OCI-LY7 (cell line): ENCODE results near the gene SRGAP3. TPM values are rescaled to one million over a fixed set of nuclear protein-coding genes. Genes with fewer than 3 reads are reported as not detected.

ENCODE experiments used
- BruUV-seq: library from RNA; stranded (reverse); fragments of 400-500 nt; replicated peaks from 2 replicates; lab custom pipeline; 2021; lab: Mats Ljungman, UMichigan
- CTCF ChIA-PET: fragments of 300-600 bp; sonication (Branson Sonifier 250); formaldehyde crosslinking; loops from one replicate; lab custom pipeline; 2022; ENCODE audit warnings: antibody characterized with exemption; ENCODE audit not compliant: unreplicated experiment; lab: Charles Lee
- POLR2A ChIA-PET: fragments of 300-600 bp; sonication (Branson Sonifier 250); formaldehyde crosslinking; loops from one replicate; lab custom pipeline; 2022; ENCODE audit warnings: antibody characterized with exemption; lab: Charles Lee
- DNase-seq: peaks from one replicate; pipeline ENCODE4 v3.0.0-alpha.2; 2015; ENCODE audit warnings: low spot score
- H2AFZ ChIP-seq: fragments of 200-600 bp; sonication (generic), shearing (Covaris generic); 2 replicates; pipeline ENCODE4 v1.6.1; 2014; ENCODE audit warnings: mild to moderate bottlenecking, antibody characterized with exemption, low read length, moderate library complexity
- H3K27ac ChIP-seq: fragments of 200-600 bp; sonication (generic); 2 replicates; pipeline ENCODE4 v1.5.1; 2014; ENCODE audit warnings: mixed run types, low read depth, mild to moderate bottlenecking, moderate library complexity, low read length, inconsistent platforms; ENCODE audit not compliant: poor library complexity, severe bottlenecking
- H3K36me3 ChIP-seq: fragments of 200-600 bp; sonication (generic); 2 replicates; pipeline ENCODE4 v1.6.1; 2014; ENCODE audit warnings: mild to moderate bottlenecking, antibody characterized with exemption, low read length, moderate library complexity, mixed read lengths; ENCODE audit not compliant: insufficient read depth
- H3K4me1 ChIP-seq: fragments of 200-600 bp; sonication (generic); 2 replicates; pipeline ENCODE4 v1.5.1; 2014; ENCODE audit warnings: mild to moderate bottlenecking, low read length; ENCODE audit not compliant: insufficient read depth, poor library complexity, severe bottlenecking
- H3K4me2 ChIP-seq: fragments of 200-600 bp; sonication (generic); 2 replicates; pipeline ENCODE4 v1.6.1; 2014; ENCODE audit warnings: mild to moderate bottlenecking, low read length
- H3K4me3 ChIP-seq: fragments of 200-600 bp; sonication (generic); 2 replicates; pipeline ENCODE4 v1.5.1; 2014; ENCODE audit warnings: mild to moderate bottlenecking, low read depth, low read length; ENCODE audit not compliant: poor library complexity, severe bottlenecking
- H3K79me2 ChIP-seq: fragments of 200-600 bp; sonication (generic); 2 replicates; pipeline ENCODE4 v1.6.1; 2016; ENCODE audit warnings: low read depth, mild to moderate bottlenecking, low read length, moderate library complexity, mixed read lengths; ENCODE audit not compliant: insufficient read depth
- H3K9me2 ChIP-seq: fragments of 200-600 bp; sonication (generic); 2 replicates; pipeline ENCODE4 v1.6.1; 2016; ENCODE audit warnings: mild to moderate bottlenecking, low read length, mixed read lengths; ENCODE audit not compliant: insufficient read depth
- H3K9me3 ChIP-seq: fragments of 200-600 bp; sonication (generic); 2 replicates; pipeline ENCODE4 v1.6.1; 2014; ENCODE audit warnings: mild to moderate bottlenecking, mixed run types, low read length, mixed read lengths
- H4K20me1 ChIP-seq: fragments of 200-600 bp; sonication (generic); 2 replicates; pipeline ENCODE4 v1.6.1; 2014; ENCODE audit warnings: mild to moderate bottlenecking, antibody characterized with exemption, low read length, moderate library complexity, mixed read lengths; ENCODE audit not compliant: insufficient read depth
- EZH2phosphoT487 ChIP-seq: fragments of 200-600 bp; sonication (generic); IDR thresholded peaks from 2 replicates; pipeline ENCODE4 v1.6.1; 2018; ENCODE audit warnings: low read depth, borderline replicate concordance, mild to moderate bottlenecking, mixed run types, antibody characterized with exemption, low read length, moderate library complexity, mixed read lengths
- intact Hi-C: fragments of 100-400 bp; cut with micrococcal nuclease; formaldehyde crosslinking; loops from one replicate; pipeline ENCODE4 v1.10.0; 2022; ENCODE audit not compliant: unreplicated experiment
- total RNA-seq, 2 experiments: library from RNA; depleted of rRNA in 1 of 2; stranded (reverse); fragments of >200 nt in 1 of 2; shearing (Covaris generic) in 1 of 2; gene quantifications; 2 replicates each; pipeline ENCODE4 v1.2.3, GENCODE V29; 2014 to 2022
- TF ChIP-seq, protein P1 (sequence below): fragments of 200-600 bp; sonication (generic); conservative IDR thresholded peaks from 2 replicates; pipeline ENCODE4 v1.5.1; 2014; ENCODE audit warnings: mild to moderate bottlenecking, antibody characterized with exemption, low read length, moderate library complexity, mixed read lengths

SRGAP3 gene
- total RNA-seq, 2 experiments from 2014 or later = 1.5 to 1.7 TPM

DNA sequence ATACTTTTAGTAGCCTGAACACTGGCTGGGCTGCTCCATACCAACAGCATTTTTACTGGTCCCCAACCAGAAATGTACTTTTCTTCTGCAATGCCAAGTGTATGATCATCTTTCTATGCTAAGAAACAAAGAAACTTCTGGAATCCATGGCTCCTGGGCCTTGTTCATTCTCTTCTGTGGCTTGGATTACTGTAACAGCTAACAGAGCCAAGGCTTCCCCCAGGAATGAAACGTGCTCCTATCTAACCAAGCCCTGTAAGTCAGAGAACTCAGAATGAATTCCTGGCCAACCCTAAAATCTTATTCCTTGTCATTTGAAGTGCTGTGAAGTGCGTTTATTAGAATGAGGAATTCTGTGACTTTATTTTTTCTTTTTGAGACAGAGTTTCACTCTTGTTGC lies 183.3 kb downstream of the SRGAP3 start:
- intact Hi-C loops = loop anchor here (2.0 kb wide), 2 partner anchors 95 to 237 kb away; no protein-coding TSS in a partner anchor
- Histone ChIP-seq H4K20me1 (no peaks in the 10 kb centered on the region), H3K4me1 (no peaks in the 10 kb centered on the region), H3K9me3 (no peaks in the 10 kb centered on the region), H3K9me2 (no peaks in the 10 kb centered on the region), H3K36me3 (no peaks in the 10 kb centered on the region), H3K4me2 (no peak overlapping the region), H3K79me2 (no peaks in the 10 kb centered on the region), H2AFZ (no peak overlapping the region), H3K27ac (no peak overlapping the region), H3K4me3 (no peak overlapping the region)
- no peak for TF ChIP-seq EZH2phosphoT487
- TF ChIP-seq, protein P1, sequence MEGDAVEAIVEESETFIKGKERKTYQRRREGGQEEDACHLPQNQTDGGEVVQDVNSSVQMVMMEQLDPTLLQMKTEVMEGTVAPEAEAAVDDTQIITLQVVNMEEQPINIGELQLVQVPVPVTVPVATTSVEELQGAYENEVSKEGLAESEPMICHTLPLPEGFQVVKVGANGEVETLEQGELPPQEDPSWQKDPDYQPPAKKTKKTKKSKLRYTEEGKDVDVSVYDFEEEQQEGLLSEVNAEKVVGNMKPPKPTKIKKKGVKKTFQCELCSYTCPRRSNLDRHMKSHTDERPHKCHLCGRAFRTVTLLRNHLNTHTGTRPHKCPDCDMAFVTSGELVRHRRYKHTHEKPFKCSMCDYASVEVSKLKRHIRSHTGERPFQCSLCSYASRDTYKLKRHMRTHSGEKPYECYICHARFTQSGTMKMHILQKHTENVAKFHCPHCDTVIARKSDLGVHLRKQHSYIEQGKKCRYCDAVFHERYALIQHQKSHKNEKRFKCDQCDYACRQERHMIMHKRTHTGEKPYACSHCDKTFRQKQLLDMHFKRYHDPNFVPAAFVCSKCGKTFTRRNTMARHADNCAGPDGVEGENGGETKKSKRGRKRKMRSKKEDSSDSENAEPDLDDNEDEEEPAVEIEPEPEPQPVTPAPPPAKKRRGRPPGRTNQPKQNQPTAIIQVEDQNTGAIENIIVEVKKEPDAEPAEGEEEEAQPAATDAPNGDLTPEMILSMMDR = no peak
- BruUV-seq = no TSS peak
- no peak for DNase-seq
- ChIA-PET CTCF (no interaction called here), POLR2A (interaction anchor here (0.6 kb wide), 1 partner anchor 95 kb away, joined by 3 read pairs; no protein-coding TSS in a partner anchor)

DNA sequence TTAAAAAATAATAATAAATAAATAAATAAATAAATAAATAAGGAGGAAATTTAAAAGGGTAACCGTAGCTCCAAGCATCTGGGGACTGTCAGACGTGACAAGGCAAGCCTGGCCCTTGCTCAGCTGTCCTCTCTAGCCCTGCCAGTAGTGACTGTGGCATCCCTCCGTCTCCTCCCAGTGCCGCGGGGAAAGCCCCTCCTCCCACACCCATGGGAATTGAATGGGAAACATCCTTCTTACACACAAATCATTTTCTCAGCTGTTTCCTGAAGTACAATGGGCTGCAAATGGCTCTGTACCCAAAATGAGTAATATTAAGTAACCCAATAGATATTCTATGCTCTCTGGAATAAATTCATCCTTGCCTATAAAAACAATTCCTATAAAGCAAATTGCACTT lies 184.6 kb downstream of the SRGAP3 start:
- DNase-seq = no peak
- intact Hi-C loops = no loop called here
- Histone ChIP-seq H3K9me2 (no peaks in the 10 kb centered on the region), H3K4me1 (no peaks in the 10 kb centered on the region), H4K20me1 (no peaks in the 10 kb centered on the region), H3K9me3 (no peaks in the 10 kb centered on the region), H3K27ac (no peak overlapping the region), H3K79me2 (no peaks in the 10 kb centered on the region), H3K36me3 (no peaks in the 10 kb centered on the region), H2AFZ (no peak overlapping the region), H3K4me3 (no peak overlapping the region), H3K4me2 (no peak overlapping the region)
- TF ChIP-seq EZH2phosphoT487 = no peak
- TF ChIP-seq, protein P1 = no peak
- BruUV-seq = no TSS peak
- POLR2A ChIA-PET = no interaction called here
- CTCF ChIA-PET = no interaction called here

DNA sequence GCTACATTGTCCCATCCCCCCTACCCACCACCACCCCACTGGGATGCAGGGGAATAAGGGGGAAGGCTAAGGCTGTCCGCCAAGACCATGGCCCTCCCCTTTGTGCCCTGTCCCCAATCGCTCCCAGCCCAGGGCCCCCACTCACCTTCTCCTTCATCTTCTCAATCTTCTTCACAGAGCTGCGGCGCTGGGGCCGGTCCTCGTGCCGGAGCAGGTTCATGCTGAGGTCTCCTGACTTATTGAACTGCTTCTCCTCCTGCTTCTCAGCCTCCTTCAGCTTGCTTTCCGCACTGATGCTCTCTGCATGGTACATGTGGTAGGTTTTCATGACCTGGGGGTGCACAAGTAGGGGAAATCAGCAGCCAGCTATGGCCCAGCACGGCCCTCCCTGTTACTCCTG lies 185.2 kb downstream of the SRGAP3 start:
- H3K9me3 ChIP-seq = no peaks in the 10 kb centered on the region
- H3K4me1 ChIP-seq = no peaks in the 10 kb centered on the region
- H2AFZ ChIP-seq = no peak overlapping the region
- H3K79me2 ChIP-seq = no peaks in the 10 kb centered on the region
- H3K9me2 ChIP-seq = no peaks in the 10 kb centered on the region
- no peak for DNase-seq
- ChIA-PET CTCF (no interaction called here), POLR2A (no interaction called here)
- no peak overlapping the region for H3K4me2 ChIP-seq
- H4K20me1 ChIP-seq = no peaks in the 10 kb centered on the region
- TF ChIP-seq EZH2phosphoT487 = no peak
- TF ChIP-seq, protein P1 = no peak
- H3K36me3 ChIP-seq = no peaks in the 10 kb centered on the region
- H3K27ac ChIP-seq = no peak overlapping the region
- no TSS peak for BruUV-seq
- intact Hi-C loops = no loop called here
- no peak overlapping the region for H3K4me3 ChIP-seq
